GM19397 (cell line): ENCODE data around the gene SLC7A9.
"Not testable (repeated sequence)": the region's sequence is repeated elsewhere in the genome, so short reads cannot be mapped to it uniquely, and the experiment has no call there.

ENCODE experiments used
- ATAC-seq: cut with Tn5 transposase; IDR thresholded peaks from one replicate; pipeline ENCODE4 v1.9.1; 2021; ENCODE audit warnings: mild to moderate bottlenecking, moderate library complexity; ENCODE audit not compliant: unreplicated experiment

SLC7A9 gene

GRCh38 chr19:32808236-32808635 lies 61.3 kb downstream of the SLC7A9 start:
- no peak for ATAC-seq

- no peak for ATAC-seq
Measured at GRCh38 chr19:32802840-32803239, 66.7 kb downstream of the SLC7A9 start.

DNA sequence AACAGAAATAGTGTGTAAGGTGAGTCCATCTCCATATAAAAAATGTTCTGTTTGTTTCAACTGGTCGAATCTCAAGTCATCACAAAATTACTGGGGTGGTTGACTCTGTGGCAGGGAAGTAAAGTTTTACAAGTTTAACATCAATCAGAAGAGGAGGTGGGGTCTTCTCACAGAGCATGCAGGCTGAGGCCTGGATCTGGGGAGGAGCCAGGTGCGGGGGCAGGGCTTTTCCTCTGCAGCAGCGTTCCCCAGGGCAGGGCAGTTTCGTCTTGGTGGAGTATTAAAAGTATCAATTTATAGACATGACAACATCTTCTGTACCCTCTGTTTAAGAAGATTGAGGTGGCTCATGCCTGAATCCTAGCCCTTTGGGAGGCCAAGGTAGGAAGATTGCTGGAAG lies 68.8 kb downstream of the SLC7A9 start:
- ATAC-seq = no peak

DNA sequence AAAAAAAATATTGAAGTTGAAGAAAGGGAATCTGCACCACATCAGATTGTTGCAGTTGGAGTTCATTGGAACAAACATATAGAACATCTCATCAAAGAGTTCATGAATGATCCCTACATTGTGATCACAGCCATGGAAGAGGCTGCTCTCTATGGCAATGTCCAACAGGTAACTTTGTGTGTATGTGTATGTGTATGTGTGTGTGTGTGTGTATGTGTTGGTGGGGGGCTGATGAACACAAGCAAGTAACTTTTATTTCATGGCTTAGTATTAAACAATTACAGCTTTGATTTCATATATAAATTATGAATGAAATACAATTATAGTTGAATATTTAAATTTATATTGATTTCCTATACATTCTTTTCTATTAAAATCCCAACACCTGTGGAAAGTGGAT lies 69.4 kb downstream of the SLC7A9 start:
- no peak for ATAC-seq

DNA sequence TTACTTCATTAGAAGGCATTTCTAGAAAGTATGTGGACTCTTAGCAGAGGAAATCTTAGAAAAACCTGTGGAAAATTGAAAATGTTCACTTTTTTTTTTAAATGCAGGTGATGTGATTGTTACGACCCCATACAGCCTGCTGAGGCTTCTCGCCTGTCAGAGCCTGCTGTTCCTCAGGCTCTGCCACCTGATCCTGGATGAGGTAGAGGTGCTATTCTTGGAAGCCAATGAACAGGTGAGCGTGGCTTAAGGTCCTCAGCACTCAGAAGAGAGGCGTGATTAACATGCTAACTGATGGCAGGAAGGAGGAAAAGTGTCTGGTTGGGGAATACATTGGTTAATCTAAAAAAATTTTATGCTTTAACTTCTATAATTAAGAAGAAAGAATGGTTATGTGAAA lies 71.4 kb downstream of the SLC7A9 start:
- ATAC-seq = no peak

DNA sequence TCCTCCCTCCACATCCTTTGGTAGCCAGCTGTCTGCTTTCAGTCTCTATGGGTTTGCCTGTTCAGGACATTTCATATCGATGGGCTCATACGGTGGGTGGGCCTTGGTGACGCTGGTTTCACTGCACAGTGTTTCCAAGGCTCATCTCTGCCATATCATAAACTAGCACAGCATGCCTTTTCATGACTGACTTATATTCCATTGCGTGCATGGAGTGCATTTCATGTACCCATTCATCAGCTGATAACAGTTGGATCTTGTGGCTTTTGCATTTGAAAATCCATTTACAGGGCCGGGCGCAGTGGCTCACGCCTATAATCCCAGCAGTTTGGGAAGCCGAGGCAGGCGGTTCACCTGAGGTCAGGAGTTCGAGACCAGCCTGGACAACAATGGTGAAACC lies 80.1 kb downstream of the SLC7A9 start:
- ATAC-seq = no peak

GRCh38 chr19:32787895-32788294 lies 81.7 kb downstream of the SLC7A9 start:
- ATAC-seq = not testable (repeated sequence)

GRCh38 chr19:32787161-32787813 lies 82.3 kb downstream of the SLC7A9 start:
- not testable (repeated sequence) for ATAC-seq

- ATAC-seq = not testable (repeated sequence)
Measured at GRCh38 chr19:32782089-32782488, 87.5 kb downstream of the SLC7A9 start.

- ATAC-seq = no peak
Measured at GRCh38 chr19:32781280-32781679, 88.3 kb downstream of the SLC7A9 start.
